ENCODE data around the gene LRRC43. TPM values are rescaled to one million over a fixed set of nuclear protein-coding genes. Genes with fewer than 3 reads are reported as not detected.

The LRRC43 gene
- total and polyA plus RNA-seq, 2 experiments from 2014 or later, result 0.45 TPM; not detected in 1

DNA sequence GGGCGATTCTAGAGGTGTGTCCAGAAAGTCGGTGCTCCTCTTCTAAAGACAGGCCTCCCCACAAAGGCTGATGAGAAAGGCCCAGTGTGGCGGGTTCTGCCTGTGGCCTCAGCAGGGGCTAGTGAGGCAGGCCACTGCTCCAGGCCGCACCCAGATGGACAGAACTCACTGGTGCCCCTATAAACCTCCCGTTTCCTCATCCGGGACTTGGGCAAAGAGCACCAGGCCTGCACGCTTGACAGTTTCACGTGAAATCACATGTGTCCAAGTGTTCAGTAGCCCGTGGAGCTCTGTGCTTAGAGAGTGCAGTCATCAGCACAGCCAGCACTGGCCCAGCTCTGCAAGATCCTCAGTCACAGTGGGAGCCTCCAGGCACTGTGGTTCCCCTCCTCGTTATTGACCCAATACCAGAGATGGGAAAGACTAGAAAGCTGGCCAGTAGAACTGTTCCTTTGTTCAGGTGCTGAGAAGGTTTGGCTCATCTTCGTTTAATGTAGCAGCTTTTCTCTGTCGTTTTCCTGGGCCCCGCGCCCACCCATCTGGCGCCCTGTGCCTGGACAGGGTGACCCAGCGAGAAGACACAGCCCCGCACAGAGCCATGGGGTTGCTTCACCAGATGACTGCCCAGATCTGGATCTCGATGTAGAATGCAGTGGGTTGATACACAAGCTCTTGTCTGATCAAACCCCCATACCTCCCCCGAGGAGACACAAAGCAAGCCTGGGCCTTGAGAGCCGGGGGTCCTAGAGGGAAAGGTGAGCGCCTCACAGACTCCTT lies 35.2 kb upstream of the LRRC43 start (continued):
- TF ChIP-seq, protein P1, sequence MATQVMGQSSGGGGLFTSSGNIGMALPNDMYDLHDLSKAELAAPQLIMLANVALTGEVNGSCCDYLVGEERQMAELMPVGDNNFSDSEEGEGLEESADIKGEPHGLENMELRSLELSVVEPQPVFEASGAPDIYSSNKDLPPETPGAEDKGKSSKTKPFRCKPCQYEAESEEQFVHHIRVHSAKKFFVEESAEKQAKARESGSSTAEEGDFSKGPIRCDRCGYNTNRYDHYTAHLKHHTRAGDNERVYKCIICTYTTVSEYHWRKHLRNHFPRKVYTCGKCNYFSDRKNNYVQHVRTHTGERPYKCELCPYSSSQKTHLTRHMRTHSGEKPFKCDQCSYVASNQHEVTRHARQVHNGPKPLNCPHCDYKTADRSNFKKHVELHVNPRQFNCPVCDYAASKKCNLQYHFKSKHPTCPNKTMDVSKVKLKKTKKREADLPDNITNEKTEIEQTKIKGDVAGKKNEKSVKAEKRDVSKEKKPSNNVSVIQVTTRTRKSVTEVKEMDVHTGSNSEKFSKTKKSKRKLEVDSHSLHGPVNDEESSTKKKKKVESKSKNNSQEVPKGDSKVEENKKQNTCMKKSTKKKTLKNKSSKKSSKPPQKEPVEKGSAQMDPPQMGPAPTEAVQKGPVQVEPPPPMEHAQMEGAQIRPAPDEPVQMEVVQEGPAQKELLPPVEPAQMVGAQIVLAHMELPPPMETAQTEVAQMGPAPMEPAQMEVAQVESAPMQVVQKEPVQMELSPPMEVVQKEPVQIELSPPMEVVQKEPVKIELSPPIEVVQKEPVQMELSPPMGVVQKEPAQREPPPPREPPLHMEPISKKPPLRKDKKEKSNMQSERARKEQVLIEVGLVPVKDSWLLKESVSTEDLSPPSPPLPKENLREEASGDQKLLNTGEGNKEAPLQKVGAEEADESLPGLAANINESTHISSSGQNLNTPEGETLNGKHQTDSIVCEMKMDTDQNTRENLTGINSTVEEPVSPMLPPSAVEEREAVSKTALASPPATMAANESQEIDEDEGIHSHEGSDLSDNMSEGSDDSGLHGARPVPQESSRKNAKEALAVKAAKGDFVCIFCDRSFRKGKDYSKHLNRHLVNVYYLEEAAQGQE (IDR thresholded peaks at IDR 0.05; ENCODE audit: unreplicated experiment), result no peak
- no peak for TF ChIP-seq STAT1 (IDR thresholded peaks at IDR 0.05; ENCODE audit: unreplicated experiment)
- no peak for TF ChIP-seq NANOG (IDR thresholded peaks at IDR 0.05; ENCODE audit: borderline replicate concordance)

DNA sequence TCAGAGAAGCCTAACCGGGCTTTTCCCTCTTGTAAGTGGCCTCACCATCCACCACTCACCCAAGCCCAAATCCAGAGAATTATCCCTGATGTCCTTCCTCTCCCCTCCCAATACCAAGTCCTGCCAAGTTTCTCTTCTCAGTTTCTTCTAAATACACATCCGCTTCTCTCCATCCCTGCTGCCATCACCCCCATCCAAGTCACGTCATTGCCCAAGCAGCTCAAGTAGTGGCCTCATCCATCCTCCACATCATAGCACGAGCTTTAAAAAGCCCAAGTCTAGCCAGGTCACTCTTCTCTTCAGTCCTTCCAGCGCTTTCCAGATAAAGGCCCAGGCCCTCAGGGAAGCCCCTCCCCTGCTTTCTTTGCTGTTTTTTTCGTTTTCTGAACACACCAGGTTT lies 34.3 kb upstream of the LRRC43 start:
- ATAC-seq, result no peak
- no peak for DNase-seq (ENCODE audit: low spot score)
- Mint-ChIP-seq H3K4me1 (peaks cover 3% of the 10 kb centered on the region; the same call in 2 of the 3 replicates), H3K4me3 (no peak overlapping the region), H3K36me3 (ENCODE audit: low read depth) (peaks cover 8% of the 10 kb centered on the region), H3K27me3 (ENCODE audit: insufficient read depth, low read depth, poor library complexity) (peaks cover 11% of the 10 kb centered on the region), H3K27ac (no peak overlapping the region), H3K9me3 (peaks cover 6% of the 10 kb centered on the region)
- Histone ChIP-seq H3K4me3 (no peak overlapping the region), H3K36me3 (ENCODE audit: insufficient read depth) (no peaks in the 10 kb centered on the region), H3K79me2 (replicated peaks; ENCODE audit: insufficient read depth) (no peaks in the 10 kb centered on the region), H3K4me2 (no peak overlapping the region), H2AFZ (no peak overlapping the region), H3F3A (replicated peaks; ENCODE audit: low read depth) (no peaks in the 10 kb centered on the region), H3K27me3 (ENCODE audit: insufficient read depth) (no peaks in the 10 kb centered on the region), H3K27ac (ENCODE audit: low read depth) (no peak overlapping the region), H3K9me2 (ENCODE audit: insufficient read depth) (no peaks in the 10 kb centered on the region), H3K4me1 (ENCODE audit: insufficient read depth) (no peaks in the 10 kb centered on the region), H4K20me1 (replicated peaks; ENCODE audit: insufficient read depth) (no peaks in the 10 kb centered on the region)
- no peak for TF ChIP-seq EZH2 (IDR thresholded peaks at IDR 0.05; ENCODE audit: low read depth, unreplicated experiment)
- TF ChIP-seq POLR2AphosphoS5 (IDR thresholded peaks at IDR 0.05; ENCODE audit: low read depth), result no peak
- TF ChIP-seq, protein P1 (IDR thresholded peaks at IDR 0.05; ENCODE audit: unreplicated experiment), result no peak
- TF ChIP-seq, protein P2, sequence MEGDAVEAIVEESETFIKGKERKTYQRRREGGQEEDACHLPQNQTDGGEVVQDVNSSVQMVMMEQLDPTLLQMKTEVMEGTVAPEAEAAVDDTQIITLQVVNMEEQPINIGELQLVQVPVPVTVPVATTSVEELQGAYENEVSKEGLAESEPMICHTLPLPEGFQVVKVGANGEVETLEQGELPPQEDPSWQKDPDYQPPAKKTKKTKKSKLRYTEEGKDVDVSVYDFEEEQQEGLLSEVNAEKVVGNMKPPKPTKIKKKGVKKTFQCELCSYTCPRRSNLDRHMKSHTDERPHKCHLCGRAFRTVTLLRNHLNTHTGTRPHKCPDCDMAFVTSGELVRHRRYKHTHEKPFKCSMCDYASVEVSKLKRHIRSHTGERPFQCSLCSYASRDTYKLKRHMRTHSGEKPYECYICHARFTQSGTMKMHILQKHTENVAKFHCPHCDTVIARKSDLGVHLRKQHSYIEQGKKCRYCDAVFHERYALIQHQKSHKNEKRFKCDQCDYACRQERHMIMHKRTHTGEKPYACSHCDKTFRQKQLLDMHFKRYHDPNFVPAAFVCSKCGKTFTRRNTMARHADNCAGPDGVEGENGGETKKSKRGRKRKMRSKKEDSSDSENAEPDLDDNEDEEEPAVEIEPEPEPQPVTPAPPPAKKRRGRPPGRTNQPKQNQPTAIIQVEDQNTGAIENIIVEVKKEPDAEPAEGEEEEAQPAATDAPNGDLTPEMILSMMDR (conservative IDR thresholded peaks at IDR 0.05; ENCODE audit: low read depth in 2 of 2), result no peak
- no peak for TF ChIP-seq CREB1 (CRISPR knock-in tag; IDR thresholded peaks at IDR 0.05; ENCODE audit: low read depth)
- no peak for TF ChIP-seq EZH2phosphoT487 (IDR thresholded peaks at IDR 0.05; ENCODE audit: unreplicated experiment)

Measured in GM23338 (cell line).